ENCODE results near the gene TGM6.

Gene TGM6

DNA sequence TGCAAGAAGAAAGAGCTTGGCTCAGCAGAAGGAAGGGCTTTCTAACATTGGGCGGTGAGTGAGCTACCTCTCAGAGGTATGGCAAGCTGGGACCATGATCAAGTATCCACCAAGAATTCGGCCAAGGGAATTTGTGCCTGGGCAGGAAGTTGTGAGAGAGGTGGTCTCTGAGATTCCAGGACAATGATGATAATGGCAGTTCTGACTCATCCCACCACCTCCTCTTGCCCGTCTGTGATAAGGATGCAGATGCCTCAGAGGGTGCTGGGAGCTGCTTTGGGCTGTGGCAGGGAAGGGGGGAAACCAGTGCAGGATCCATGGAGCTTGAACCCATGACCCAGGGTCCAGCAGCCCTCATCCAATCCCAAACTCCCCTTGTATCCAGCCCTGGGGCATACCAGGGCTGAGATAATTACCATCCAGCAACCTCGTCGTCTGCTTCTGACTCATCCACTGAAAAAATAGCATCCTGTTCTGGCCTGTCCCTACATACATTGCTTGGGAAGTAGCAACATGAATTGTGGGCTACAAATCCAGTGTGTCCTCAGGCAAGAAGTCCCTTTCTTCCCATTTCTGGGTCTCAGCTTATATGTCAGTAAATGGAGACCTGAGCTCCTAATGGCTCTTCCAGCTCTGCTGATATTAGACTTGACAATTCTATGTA lies 5.9 kb downstream of the TGM6 start:
- Histone ChIP-seq H3K27ac (no peak overlapping the region), H3K4me3 (no peak overlapping the region)
- TF ChIP-seq, protein P1, sequence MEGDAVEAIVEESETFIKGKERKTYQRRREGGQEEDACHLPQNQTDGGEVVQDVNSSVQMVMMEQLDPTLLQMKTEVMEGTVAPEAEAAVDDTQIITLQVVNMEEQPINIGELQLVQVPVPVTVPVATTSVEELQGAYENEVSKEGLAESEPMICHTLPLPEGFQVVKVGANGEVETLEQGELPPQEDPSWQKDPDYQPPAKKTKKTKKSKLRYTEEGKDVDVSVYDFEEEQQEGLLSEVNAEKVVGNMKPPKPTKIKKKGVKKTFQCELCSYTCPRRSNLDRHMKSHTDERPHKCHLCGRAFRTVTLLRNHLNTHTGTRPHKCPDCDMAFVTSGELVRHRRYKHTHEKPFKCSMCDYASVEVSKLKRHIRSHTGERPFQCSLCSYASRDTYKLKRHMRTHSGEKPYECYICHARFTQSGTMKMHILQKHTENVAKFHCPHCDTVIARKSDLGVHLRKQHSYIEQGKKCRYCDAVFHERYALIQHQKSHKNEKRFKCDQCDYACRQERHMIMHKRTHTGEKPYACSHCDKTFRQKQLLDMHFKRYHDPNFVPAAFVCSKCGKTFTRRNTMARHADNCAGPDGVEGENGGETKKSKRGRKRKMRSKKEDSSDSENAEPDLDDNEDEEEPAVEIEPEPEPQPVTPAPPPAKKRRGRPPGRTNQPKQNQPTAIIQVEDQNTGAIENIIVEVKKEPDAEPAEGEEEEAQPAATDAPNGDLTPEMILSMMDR (IDR thresholded peaks at IDR 0.05) = no peak
- DNase-seq (ENCODE audit: low spot score) = no peak

DNA sequence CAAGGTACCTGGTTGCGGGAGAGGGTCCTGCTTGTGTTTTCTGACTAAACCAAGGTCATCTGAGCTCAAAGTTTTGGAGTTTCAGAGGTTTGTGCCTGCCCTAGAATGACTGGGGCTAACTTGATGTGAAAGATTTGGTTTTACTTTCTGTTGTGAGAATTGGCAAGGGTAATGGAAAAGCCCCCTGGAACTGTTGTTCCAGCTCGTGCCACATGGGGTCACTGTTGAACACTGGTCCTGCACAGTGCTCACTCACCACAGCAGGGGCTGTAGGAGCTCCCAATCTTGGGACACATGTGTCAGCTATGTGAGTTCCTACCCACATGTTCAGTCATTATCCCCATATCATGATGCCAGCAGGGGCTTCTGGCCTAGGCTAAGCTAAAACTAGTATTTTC lies 6.5 kb downstream of the TGM6 start:
- Histone ChIP-seq H3K4me3 (no peak overlapping the region), H3K27ac (no peak overlapping the region)
- peak; percentile 41 for DNase-seq (ENCODE audit: low spot score)
- TF ChIP-seq, protein P1 (IDR thresholded peaks at IDR 0.05) = no peak

DNA sequence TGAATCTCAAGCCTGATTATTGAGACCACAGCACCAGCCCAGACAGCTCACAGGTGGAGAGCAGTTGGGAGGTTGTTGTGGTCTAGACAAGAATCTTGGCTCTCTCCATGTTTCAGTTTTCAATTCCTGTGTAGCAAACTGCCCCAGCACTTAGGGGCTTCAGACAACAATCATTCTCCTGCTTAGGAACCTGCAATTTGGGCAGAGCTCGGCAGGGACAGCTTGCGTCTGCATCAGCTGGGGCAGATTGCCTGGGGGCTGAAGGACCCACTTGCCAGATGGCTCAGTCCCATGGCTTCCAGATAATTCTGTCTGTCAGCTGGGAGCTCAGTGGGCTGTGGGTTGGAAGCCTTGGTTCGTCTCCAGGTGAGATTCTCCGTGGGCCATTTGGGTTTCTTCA lies 6.9 kb downstream of the TGM6 start:
- H3K4me3 ChIP-seq = no peak overlapping the region
- TF ChIP-seq, protein P1 (IDR thresholded peaks at IDR 0.05) = no peak
- DNase-seq (ENCODE audit: low spot score) = peak; percentile 36
- no peak overlapping the region for H3K27ac ChIP-seq

DNA sequence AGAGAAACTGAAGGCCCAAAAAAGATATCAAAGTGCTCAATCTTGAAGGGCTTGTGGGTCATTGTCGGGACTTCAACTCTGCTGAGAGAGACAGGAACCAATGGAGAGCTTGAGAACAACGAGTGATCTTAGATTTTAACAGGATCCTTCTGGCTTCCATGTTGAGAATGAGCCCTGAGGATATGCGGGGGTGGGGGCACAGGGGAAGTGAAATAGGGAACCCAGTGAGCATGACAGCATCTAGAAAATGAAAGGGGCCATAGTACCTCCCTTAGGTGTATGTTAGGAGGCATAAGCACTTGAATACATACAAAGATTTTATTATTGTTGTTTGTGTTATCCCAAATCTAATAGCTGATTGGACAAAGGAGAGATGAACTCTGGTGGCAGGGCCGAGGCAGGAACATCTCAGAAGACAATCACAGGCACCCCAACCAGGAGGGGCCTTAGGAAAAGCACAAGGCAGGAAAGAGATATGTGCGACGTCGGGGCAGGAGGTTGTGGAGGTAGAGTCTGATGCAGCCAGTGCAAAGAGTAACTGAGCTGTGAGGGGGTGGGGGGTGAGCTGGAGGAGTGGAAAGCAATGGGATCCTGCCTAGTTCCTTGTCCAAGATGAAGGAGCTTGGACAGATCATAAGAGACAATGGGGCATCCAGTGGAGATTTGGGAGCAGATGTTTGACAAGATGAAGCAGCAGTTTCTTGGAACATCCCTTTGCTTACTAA lies 10.4 kb downstream of the TGM6 start:
- Histone ChIP-seq H3K4me3 (no peak overlapping the region), H3K27ac (no peak overlapping the region)
- peak; percentile 47 for DNase-seq (ENCODE audit: low spot score)
- TF ChIP-seq, protein P1 (IDR thresholded peaks at IDR 0.05) = no peak

DNA sequence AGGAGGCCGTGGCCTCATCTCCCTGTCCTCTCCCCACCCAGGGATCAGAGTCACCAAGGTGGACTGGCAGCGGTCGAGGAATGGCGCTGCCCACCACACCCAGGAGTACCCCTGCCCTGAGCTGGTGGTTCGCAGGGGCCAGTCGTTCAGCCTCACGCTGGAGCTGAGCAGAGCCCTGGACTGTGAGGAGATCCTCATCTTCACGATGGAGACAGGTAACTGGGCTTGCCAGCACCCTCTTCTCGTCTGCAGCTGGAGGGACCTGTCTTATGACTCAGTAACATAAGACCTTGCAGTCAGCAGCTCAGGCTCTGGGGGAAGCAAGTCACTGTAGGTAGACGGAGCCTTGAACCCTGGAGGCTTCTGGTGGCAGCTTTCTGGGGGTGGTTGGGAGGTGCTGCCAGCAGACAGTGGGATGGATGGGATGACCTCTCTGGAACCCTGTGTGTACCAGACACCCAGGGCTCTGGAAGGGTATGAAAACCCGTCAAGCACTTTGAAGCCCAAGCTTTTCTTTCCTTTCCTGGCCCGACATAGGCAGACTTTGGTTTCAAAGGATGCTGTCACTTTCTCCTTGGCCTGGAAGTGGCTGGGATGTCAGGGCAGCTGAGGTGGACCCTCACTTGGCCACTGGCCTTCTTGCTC lies 13.8 kb downstream of the TGM6 start:
- no peak overlapping the region for H3K4me3 ChIP-seq
- DNase-seq (ENCODE audit: low spot score) = no peak
- TF ChIP-seq, protein P1 (IDR thresholded peaks at IDR 0.05) = no peak
- no peak overlapping the region for H3K27ac ChIP-seq

DNA sequence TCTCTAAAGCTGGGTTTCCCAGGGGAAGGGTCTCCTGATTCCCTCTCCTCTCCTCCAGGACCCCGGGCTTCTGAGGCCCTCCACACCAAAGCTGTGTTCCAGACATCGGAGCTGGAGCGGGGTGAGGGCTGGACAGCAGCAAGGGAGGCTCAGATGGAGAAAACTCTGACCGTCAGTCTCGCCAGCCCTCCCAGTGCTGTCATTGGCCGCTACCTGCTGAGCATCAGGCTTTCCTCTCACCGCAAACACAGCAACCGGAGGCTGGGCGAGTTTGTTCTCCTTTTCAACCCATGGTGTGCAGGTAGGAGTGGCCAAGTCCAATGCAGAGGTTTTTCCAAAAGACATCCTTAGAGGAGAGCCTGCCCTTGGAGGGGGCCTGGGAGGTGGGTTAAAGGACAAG lies 14.4 kb downstream of the TGM6 start:
- DNase-seq (ENCODE audit: low spot score) = peak; percentile 41
- H3K4me3 ChIP-seq = no peak overlapping the region
- H3K27ac ChIP-seq = no peak overlapping the region
- TF ChIP-seq, protein P1 (IDR thresholded peaks at IDR 0.05) = no peak
